WTC11 (cell line): ENCODE data around the gene CLCN1.

Experiments used
- CBFB ChIP-seq: sonication (generic); formaldehyde crosslinking; IDR thresholded peaks from 2 replicates; pipeline ENCODE4 v1.8.1; 2022; ENCODE audit warnings: mild to moderate bottlenecking, low read depth, missing genetic modification reagents
- CREB1 ChIP-seq: sonication (generic); formaldehyde crosslinking; IDR thresholded peaks from 2 replicates; pipeline ENCODE4 v1.8.0; 2023; ENCODE audit warnings: mild to moderate bottlenecking, missing genetic modification reagents
- CTCF ChIP-seq: fragments of 200-600 bp; IDR thresholded peaks from 2 replicates; pipeline ENCODE4 v1.8.0; 2022; ENCODE audit warnings: antibody characterized with exemption
- ETV6 ChIP-seq: sonication (generic); formaldehyde crosslinking; IDR thresholded peaks from 2 replicates; pipeline ENCODE4 v1.8.1; 2022; ENCODE audit warnings: mild to moderate bottlenecking, missing genetic modification reagents
- GRHL2 ChIP-seq: fragments of 250-450 bp; sonication (Bioruptor Pico); IDR thresholded peaks from 2 replicates; pipeline ENCODE4 v1.8.0; 2022; ENCODE audit warnings: mild to moderate bottlenecking, moderate library complexity; ENCODE audit not compliant: insufficient replicate concordance, severe bottlenecking
- MLX ChIP-seq: sonication (generic); formaldehyde crosslinking; IDR thresholded peaks from 2 replicates; pipeline ENCODE4 v1.8.1; 2023; ENCODE audit warnings: mild to moderate bottlenecking, missing genetic modification reagents, moderate library complexity
- NFE2L1 ChIP-seq: sonication (generic); formaldehyde crosslinking; IDR thresholded peaks from 2 replicates; pipeline ENCODE4 v1.8.1; 2023; ENCODE audit warnings: missing genetic modification reagents
- NFYB ChIP-seq: sonication (generic); formaldehyde crosslinking; conservative IDR thresholded peaks from 2 replicates; pipeline ENCODE4 v1.8.0; 2022; ENCODE audit warnings: low read depth, missing genetic modification reagents
- NR2C2 ChIP-seq: sonication (generic); formaldehyde crosslinking; IDR thresholded peaks from 2 replicates; pipeline ENCODE4 v1.8.0; 2022; ENCODE audit warnings: mild to moderate bottlenecking, missing genetic modification reagents
- OVOL2 ChIP-seq: fragments of 250-450 bp; sonication (Bioruptor Pico); IDR thresholded peaks from 2 replicates; pipeline ENCODE4 v1.9.0; 2021; ENCODE audit warnings: mild to moderate bottlenecking, borderline replicate concordance
- ZNF512 ChIP-seq: sonication (generic); formaldehyde crosslinking; IDR thresholded peaks from 2 replicates; pipeline ENCODE4 v1.8.1; 2022; ENCODE audit warnings: missing genetic modification reagents, borderline replicate concordance

- TF ChIP-seq CTCF (no peak), GRHL2 (CRISPR knock-in tag) (no peak), OVOL2 (CRISPR knock-in tag) (no peak), CREB1 (CRISPR knock-in tag) (no peak), NFE2L1 (no peak), MLX (CRISPR knock-in tag) (no peak), ETV6 (CRISPR knock-in tag) (no peak), NFYB (CRISPR knock-in tag) (no peak), CBFB (CRISPR knock-in tag) (no peak), NR2C2 (no peak), ZNF512 (no peak)
Observed at GRCh38 chr7:143375298-143376034, 59.6 kb downstream of the CLCN1 start.
